CD14-positive monocyte (primary cell): ENCODE data around the gene THAP7. TPM values are rescaled to one million over a fixed set of nuclear protein-coding genes. Genes with fewer than 3 reads are reported as not detected.

ENCODE experiments used
- DNase-seq, 3 donors: peaks; one replicate each; pipeline ENCODE4 v3.0.0-alpha.2; 2011 to 2022
- H2AFZ ChIP-seq: 2 replicates; pipeline ENCODE4 v1.6.0; 2012; ENCODE audit warnings: mild to moderate bottlenecking, low read depth, low read length, inconsistent platforms; ENCODE audit not compliant: insufficient read depth, poor library complexity, severe bottlenecking
- H3K27ac ChIP-seq, 2 donors: 1 replicate in 1 of 2; 2 replicates in 1 of 2; pipeline ENCODE4 v1.5.1; 2012 to 2013; ENCODE audit warnings: low read length in 2 of 2, control low read depth in 1 of 2, inconsistent platforms in 1 of 2, low read depth in 1 of 2, mild to moderate bottlenecking in 1 of 2
- H3K27me3 ChIP-seq, 2 donors: one replicate each; pipeline versions ENCODE4 v1.6.0 to v1.6.1; 2011 to 2013; ENCODE audit warnings: low read length in 2 of 2; ENCODE audit not compliant: control insufficient read depth in 2 of 2, insufficient read depth in 2 of 2
- H3K36me3 ChIP-seq, 2 donors: replicated peaks in 1 of 2; 1 replicate in 1 of 2; 2 replicates in 1 of 2; pipeline versions ENCODE4 v1.5.1 to v1.6.1; 2012 to 2013; ENCODE audit warnings: low read length in 2 of 2, control low read depth in 1 of 2, inconsistent platforms in 1 of 2, mild to moderate bottlenecking in 1 of 2; ENCODE audit not compliant: insufficient read depth in 2 of 2, control insufficient read depth in 1 of 2
- H3K4me1 ChIP-seq, 2 donors: 1 replicate in 1 of 2; 2 replicates in 1 of 2; pipeline versions ENCODE4 v1.5.1 to v1.6.1; 2012 to 2013; ENCODE audit warnings: low read length in 2 of 2, control low read depth in 1 of 2, inconsistent platforms in 1 of 2, mild to moderate bottlenecking in 1 of 2, moderate library complexity in 1 of 2; ENCODE audit not compliant: insufficient read depth in 2 of 2, control insufficient read depth in 1 of 2
- H3K4me2 ChIP-seq: replicated peaks from 2 replicates; pipeline ENCODE3; 2012; ENCODE audit warnings: low read length, moderate library complexity, mild to moderate bottlenecking; ENCODE audit not compliant: poor library complexity, severe bottlenecking; ENCODE audit errors: extremely low read depth
- H3K4me3 ChIP-seq, 3 experiments: fragments of 200-600 bp in 1 of 3; sonication (generic) in 1 of 3; replicated peaks in 1 of 3; 1 replicate in 2 of 3; 2 replicates in 1 of 3; pipeline ENCODE4 v1.5.1; 2011 to 2013; ENCODE audit warnings: low read length in 3 of 3, mild to moderate bottlenecking in 3 of 3, control low read depth in 2 of 3, low read depth in 2 of 3, inconsistent platforms in 1 of 3, moderate library complexity in 1 of 3
- H3K79me2 ChIP-seq: 2 replicates; pipeline ENCODE4 v1.6.0; 2012; ENCODE audit warnings: mild to moderate bottlenecking, control low read depth, inconsistent platforms, low read length, moderate library complexity; ENCODE audit not compliant: insufficient read depth
- H3K9ac ChIP-seq: 2 replicates; pipeline ENCODE4 v1.6.0; 2017; ENCODE audit warnings: low read length, mild to moderate bottlenecking; ENCODE audit not compliant: insufficient read depth, poor library complexity, severe bottlenecking
- H3K9me3 ChIP-seq, 2 donors: replicated peaks in 1 of 2; 1 replicate in 1 of 2; 2 replicates in 1 of 2; pipeline versions ENCODE4 v1.5.1 to v1.6.1; 2012 to 2013; ENCODE audit warnings: low read length in 2 of 2, control low read depth in 1 of 2; ENCODE audit not compliant: control insufficient read depth in 1 of 2, insufficient read depth in 1 of 2
- H4K20me1 ChIP-seq: 2 replicates; pipeline ENCODE4 v1.6.0; 2012; ENCODE audit warnings: mild to moderate bottlenecking, low read length, control low read depth, moderate library complexity; ENCODE audit not compliant: insufficient read depth
- H3K27ac Mint-ChIP-seq, 7 donors: one replicate each; pipeline ENCODE4 v1.8.0; 2020; ENCODE audit warnings: mild to moderate bottlenecking in 7 of 7, mixed read lengths in 7 of 7, moderate library complexity in 6 of 7, inconsistent platforms in 2 of 7
- H3K27me3 Mint-ChIP-seq, 3 donors: one replicate each; pipeline ENCODE4 v1.8.0; 2021 to 2022; ENCODE audit warnings: low read depth in 3 of 3, mild to moderate bottlenecking in 3 of 3, mixed read lengths in 3 of 3, moderate library complexity in 3 of 3, inconsistent platforms in 1 of 3
- H3K36me3 Mint-ChIP-seq, 2 donors: one replicate each; pipeline ENCODE4 v1.8.0; 2020; ENCODE audit warnings: mixed read lengths in 2 of 2, inconsistent platforms in 1 of 2, mild to moderate bottlenecking in 1 of 2
- H3K4me1 Mint-ChIP-seq: one replicate; pipeline ENCODE4 v1.8.0; 2020; ENCODE audit warnings: mild to moderate bottlenecking, mixed read lengths
- H3K4me3 Mint-ChIP-seq, 2 donors: one replicate each; pipeline ENCODE4 v1.8.0; 2020; ENCODE audit warnings: mild to moderate bottlenecking in 2 of 2, mixed read lengths in 2 of 2, moderate library complexity in 1 of 2
- H3K9me3 Mint-ChIP-seq, 7 donors: one replicate each; pipeline ENCODE4 v1.8.0; 2020 to 2022; ENCODE audit warnings: mixed read lengths in 7 of 7, mild to moderate bottlenecking in 6 of 7, moderate library complexity in 6 of 7, inconsistent platforms in 2 of 7
- WGBS: methylation state at CpG from one replicate; pipeline ENCODE4 v1.1.5; 2013; ENCODE audit warnings: missing lambda C conversion rate; ENCODE audit not compliant: insufficient coverage; 5-methylcytosine and 5-hydroxymethylcytosine counted together
- intact Hi-C, 2 donors: fragments of 100-400 bp; cut with micrococcal nuclease; formaldehyde crosslinking; loops; one replicate each; pipeline versions ENCODE4 v1.15.0 to v1.15.1; 2023
- polyA plus RNA-seq, 3 donors: library from polyadenylated mRNA; depleted of rRNA in 1 of 3; unstranded in 2 of 3; stranded (reverse) in 1 of 3; fragments of 300-500 nt in 2 of 3; fragments of >200 nt in 1 of 3; fragmentation: Illumina TruSeq in 2 of 3; gene quantifications; 1 replicate in 2 of 3; 2 replicates in 1 of 3; pipeline ENCODE4 v1.2.3, GENCODE V29; 2012 to 2021
- TF ChIP-seq, protein P1 (sequence below): fragments of 200-600 bp; IDR thresholded peaks from one replicate; pipeline ENCODE4 v1.8.0; 2022; ENCODE audit warnings: antibody characterized with exemption, mild to moderate bottlenecking

The THAP7 gene
- polyA plus RNA-seq, 3 donors, result 18.4 to 22.9 (median 19.8) TPM

DNA sequence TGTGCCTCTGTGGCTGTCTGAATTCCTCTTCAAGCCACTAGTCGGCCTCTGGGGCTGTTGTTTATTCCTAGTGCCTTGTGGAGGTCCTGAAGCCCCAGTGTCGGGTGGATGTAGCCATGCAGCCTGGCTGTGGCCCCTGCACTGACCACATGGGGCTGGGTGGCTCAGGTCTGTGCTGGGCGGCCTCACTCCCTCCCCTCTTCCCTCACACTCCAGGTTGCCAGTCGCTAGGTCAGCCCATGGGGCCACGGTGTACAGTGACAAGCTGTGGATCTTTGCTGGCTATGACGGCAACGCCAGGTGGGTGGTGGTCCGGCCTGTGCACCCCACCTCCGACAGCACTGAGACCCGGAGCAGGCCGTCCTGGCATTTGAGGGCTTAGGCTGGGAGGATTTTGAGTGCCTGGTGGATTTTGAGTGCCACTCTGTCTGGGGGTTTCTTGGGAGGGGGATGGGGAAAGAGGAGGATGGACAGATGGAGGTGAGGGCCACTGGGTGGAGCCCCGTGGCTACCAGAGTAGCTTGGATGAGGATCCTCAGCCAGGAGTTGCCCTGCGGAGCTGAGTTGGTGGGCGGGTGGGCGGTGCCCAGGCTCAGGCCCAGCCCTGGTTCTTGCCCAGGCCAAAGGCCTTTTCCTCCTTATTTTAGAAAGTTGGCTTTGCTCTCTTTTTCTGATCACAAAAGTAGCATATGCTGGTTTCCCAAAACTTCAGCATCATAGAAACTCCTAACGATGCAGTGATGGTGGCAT, 13.2 kb downstream of the THAP7 start:
- intact Hi-C loops, result loop anchor here in 1 of 2 donors (10.0 kb wide), 1 partner anchor 56 kb away; the partner anchor contains the start of gene LRRC74B
- no peak overlapping the region for H2AFZ ChIP-seq
- Mint-ChIP-seq H3K36me3 (peaks cover 60 to 81% of the 10 kb centered on the region in 2 donors), H3K4me1 (peaks cover 4% of the 10 kb centered on the region), H3K27ac (no peak overlapping the region), H3K27me3 (peaks cover 0 to 3% (median 3%) of the 10 kb centered on the region in 3 donors), H3K9me3 (no peaks in the 10 kb centered on the region), H3K4me3 (no peak overlapping the region)
- H3K4me2 ChIP-seq, result no peak overlapping the region
- H3K27ac ChIP-seq, result no peak overlapping the region
- no peaks in the 10 kb centered on the region for H3K9me3 ChIP-seq
- peaks cover 67 to 80% of the 10 kb centered on the region in 2 donors for H3K36me3 ChIP-seq
- no peaks in the 10 kb centered on the region for H3K27me3 ChIP-seq
- no peaks in the 10 kb centered on the region for H4K20me1 ChIP-seq
- 99% methylated on average over 12 of the region's 16 CpGs for WGBS
- no peak overlapping the region for H3K4me3 ChIP-seq
- no peaks in the 10 kb centered on the region for H3K4me1 ChIP-seq
- no peak for DNase-seq
- TF ChIP-seq, protein P1, sequence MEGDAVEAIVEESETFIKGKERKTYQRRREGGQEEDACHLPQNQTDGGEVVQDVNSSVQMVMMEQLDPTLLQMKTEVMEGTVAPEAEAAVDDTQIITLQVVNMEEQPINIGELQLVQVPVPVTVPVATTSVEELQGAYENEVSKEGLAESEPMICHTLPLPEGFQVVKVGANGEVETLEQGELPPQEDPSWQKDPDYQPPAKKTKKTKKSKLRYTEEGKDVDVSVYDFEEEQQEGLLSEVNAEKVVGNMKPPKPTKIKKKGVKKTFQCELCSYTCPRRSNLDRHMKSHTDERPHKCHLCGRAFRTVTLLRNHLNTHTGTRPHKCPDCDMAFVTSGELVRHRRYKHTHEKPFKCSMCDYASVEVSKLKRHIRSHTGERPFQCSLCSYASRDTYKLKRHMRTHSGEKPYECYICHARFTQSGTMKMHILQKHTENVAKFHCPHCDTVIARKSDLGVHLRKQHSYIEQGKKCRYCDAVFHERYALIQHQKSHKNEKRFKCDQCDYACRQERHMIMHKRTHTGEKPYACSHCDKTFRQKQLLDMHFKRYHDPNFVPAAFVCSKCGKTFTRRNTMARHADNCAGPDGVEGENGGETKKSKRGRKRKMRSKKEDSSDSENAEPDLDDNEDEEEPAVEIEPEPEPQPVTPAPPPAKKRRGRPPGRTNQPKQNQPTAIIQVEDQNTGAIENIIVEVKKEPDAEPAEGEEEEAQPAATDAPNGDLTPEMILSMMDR, result no peak
- no peaks in the 10 kb centered on the region for H3K79me2 ChIP-seq
- H3K9ac ChIP-seq, result no peak overlapping the region

DNA sequence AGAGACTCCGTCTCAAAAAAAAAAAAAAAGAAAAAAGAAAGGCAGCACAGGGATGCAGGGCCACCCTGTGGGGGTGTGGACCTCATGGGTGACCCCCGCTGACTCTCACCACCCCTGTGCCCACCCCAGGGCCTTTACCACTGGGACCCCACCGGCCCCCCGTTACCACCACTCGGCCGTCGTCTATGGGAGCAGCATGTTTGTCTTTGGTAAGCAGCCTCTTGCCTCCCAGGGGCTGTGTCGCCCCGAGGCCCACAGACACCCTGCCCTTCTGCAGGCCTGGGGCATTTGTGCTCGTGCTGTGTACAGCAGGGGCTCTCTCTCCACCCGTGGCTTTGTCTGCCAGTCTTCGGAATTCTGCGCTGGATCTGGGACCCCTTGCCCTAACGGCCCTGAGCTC, 14.5 kb downstream of the THAP7 start:
- DNase-seq, result no peak
- H3K9me3 Mint-ChIP-seq, result no peaks in the 10 kb centered on the region
- Histone ChIP-seq H3K27me3 (no peaks in the 10 kb centered on the region), H3K4me3 (no peak overlapping the region), H3K4me1 (peaks cover 10 to 14% of the 10 kb centered on the region in 2 donors), H3K27ac (no peak overlapping the region), H2AFZ (no peak overlapping the region), H3K4me2 (no peak overlapping the region), H3K36me3 (peaks cover 55 to 66% of the 10 kb centered on the region in 2 donors), H3K9me3 (no peaks in the 10 kb centered on the region), H3K9ac (no peak overlapping the region), H4K20me1 (no peaks in the 10 kb centered on the region), H3K79me2 (peaks cover 11% of the 10 kb centered on the region)
- peaks cover 16% of the 10 kb centered on the region for H3K4me1 Mint-ChIP-seq
- TF ChIP-seq, protein P1, result no peak
- peak overlapping the region in 1 of 7 donors; percentile 6 for H3K27ac Mint-ChIP-seq
- intact Hi-C loops, result loop anchor here in 1 of 2 donors (10.0 kb wide), 1 partner anchor 57 kb away; the partner anchor contains the start of gene LRRC74B
- H3K36me3 Mint-ChIP-seq, result peaks cover 54 to 70% of the 10 kb centered on the region in 2 donors
- 98% methylated on average over 10 of the region's 14 CpGs for WGBS
- H3K27me3 Mint-ChIP-seq, result peaks cover 0 to 3% (median 0%) of the 10 kb centered on the region in 3 donors
- no peak overlapping the region for H3K4me3 Mint-ChIP-seq
